Measurements from ENCODE around the gene EML6.

EML6 gene

GRCh38 chr2:54864096-54864495 lies 140.6 kb downstream of the EML6 start:
- Histone ChIP-seq H3K4me2 (ENCODE audit: low read length) (no peak overlapping the region), H2BK5ac (ENCODE audit: low read length) (no peak overlapping the region), H3K56ac (ENCODE audit: low read length) (no peak overlapping the region), H3K36me3 (ENCODE audit: control insufficient read depth, insufficient read depth, low read length) (no peaks in the 10 kb centered on the region), H3K18ac (ENCODE audit: low read length) (no peak overlapping the region), H3K4me3 (ENCODE audit: low read length) (no peak overlapping the region), H3K27me3 (ENCODE audit: insufficient read depth, low read length, poor library complexity) (no peaks in the 10 kb centered on the region), H3K79me2 (ENCODE audit: control insufficient read depth, insufficient read depth, low read length) (no peaks in the 10 kb centered on the region), H3K4me1 (ENCODE audit: control insufficient read depth, low read depth, low read length) (no peaks in the 10 kb centered on the region), H3K79me1 (ENCODE audit: low read length) (no peaks in the 10 kb centered on the region), H4K8ac (ENCODE audit: low read depth, low read length) (no peak overlapping the region), H2AK5ac (ENCODE audit: low read length) (no peak overlapping the region), H3K9ac (ENCODE audit: low read length) (no peak overlapping the region), H4K5ac (ENCODE audit: low read length) (no peak overlapping the region), H2BK15ac (replicated peaks; ENCODE audit: low read depth) (no peak overlapping the region), H2BK120ac (ENCODE audit: low read depth, low read length) (no peak overlapping the region), H3K4ac (ENCODE audit: low read depth, low read length) (no peak overlapping the region), H3K23ac (ENCODE audit: low read length) (no peak overlapping the region), H3K27ac (ENCODE audit: low read depth, low read length) (no peak overlapping the region)
- DNase-seq: no peak
- no CpG with 5 or more reads among the region's 1 CpG for WGBS (ENCODE audit: extremely low coverage, insufficient coverage, low lambda C conversion rate)

GRCh38 chr2:54864727-54865126 lies 141.3 kb downstream of the EML6 start:
- no peak overlapping the region for H3K56ac ChIP-seq (ENCODE audit: low read length)
- H3K27ac ChIP-seq (ENCODE audit: low read depth, low read length): no peak overlapping the region
- no peak overlapping the region for H2BK5ac ChIP-seq (ENCODE audit: low read length)
- no peaks in the 10 kb centered on the region for H3K79me2 ChIP-seq (ENCODE audit: control insufficient read depth, insufficient read depth, low read length)
- WGBS (ENCODE audit: extremely low coverage, insufficient coverage, low lambda C conversion rate): no CpG with 5 or more reads among the region's 5 CpGs
- no peaks in the 10 kb centered on the region for H3K4me1 ChIP-seq (ENCODE audit: control insufficient read depth, low read depth, low read length)
- no peak for DNase-seq
- no peak overlapping the region for H2AK5ac ChIP-seq (ENCODE audit: low read length)
- no peak overlapping the region for H3K9ac ChIP-seq (ENCODE audit: low read length)
- no peak overlapping the region for H2BK15ac ChIP-seq (replicated peaks; ENCODE audit: low read depth)
- no peak overlapping the region for H3K18ac ChIP-seq (ENCODE audit: low read length)
- no peak overlapping the region for H2BK120ac ChIP-seq (ENCODE audit: low read depth, low read length)
- no peak overlapping the region for H3K4me2 ChIP-seq (ENCODE audit: low read length)
- no peaks in the 10 kb centered on the region for H3K79me1 ChIP-seq (ENCODE audit: low read length)
- H3K23ac ChIP-seq (ENCODE audit: low read length): no peak overlapping the region
- H4K5ac ChIP-seq (ENCODE audit: low read length): no peak overlapping the region
- no peak overlapping the region for H3K4me3 ChIP-seq (ENCODE audit: low read length)
- no peaks in the 10 kb centered on the region for H3K27me3 ChIP-seq (ENCODE audit: insufficient read depth, low read length, poor library complexity)
- H3K4ac ChIP-seq (ENCODE audit: low read depth, low read length): no peak overlapping the region
- H4K8ac ChIP-seq (ENCODE audit: low read depth, low read length): no peak overlapping the region
- H3K36me3 ChIP-seq (ENCODE audit: control insufficient read depth, insufficient read depth, low read length): no peaks in the 10 kb centered on the region

- Histone ChIP-seq H3K4me3 (ENCODE audit: low read length) (no peak overlapping the region), H3K56ac (ENCODE audit: low read length) (no peak overlapping the region), H2BK120ac (ENCODE audit: low read depth, low read length) (no peak overlapping the region), H3K23ac (ENCODE audit: low read length) (no peak overlapping the region), H3K9ac (ENCODE audit: low read length) (no peak overlapping the region), H2AK5ac (ENCODE audit: low read length) (no peak overlapping the region), H3K4me1 (ENCODE audit: control insufficient read depth, low read depth, low read length) (no peaks in the 10 kb centered on the region), H2BK15ac (replicated peaks; ENCODE audit: low read depth) (no peak overlapping the region), H3K36me3 (ENCODE audit: control insufficient read depth, insufficient read depth, low read length) (no peaks in the 10 kb centered on the region), H3K18ac (ENCODE audit: low read length) (no peak overlapping the region), H2BK5ac (ENCODE audit: low read length) (no peak overlapping the region), H3K27me3 (ENCODE audit: insufficient read depth, low read length, poor library complexity) (no peaks in the 10 kb centered on the region), H3K79me1 (ENCODE audit: low read length) (no peaks in the 10 kb centered on the region), H3K4me2 (ENCODE audit: low read length) (no peak overlapping the region), H3K79me2 (ENCODE audit: control insufficient read depth, insufficient read depth, low read length) (no peaks in the 10 kb centered on the region), H4K8ac (ENCODE audit: low read depth, low read length) (no peak overlapping the region), H4K5ac (ENCODE audit: low read length) (no peak overlapping the region), H3K4ac (ENCODE audit: low read depth, low read length) (no peak overlapping the region), H3K27ac (ENCODE audit: low read depth, low read length) (no peak overlapping the region)
- WGBS (ENCODE audit: extremely low coverage, insufficient coverage, low lambda C conversion rate): no CpG with 5 or more reads among the region's 2 CpGs
- no peak for DNase-seq
Observed at GRCh38 chr2:54866179-54866578, 142.7 kb downstream of the EML6 start.

GRCh38 chr2:54866868-54867267 lies 143.4 kb downstream of the EML6 start:
- no peaks in the 10 kb centered on the region for H3K79me2 ChIP-seq (ENCODE audit: control insufficient read depth, insufficient read depth, low read length)
- no peak overlapping the region for H3K4ac ChIP-seq (ENCODE audit: low read depth, low read length)
- no peak overlapping the region for H3K18ac ChIP-seq (ENCODE audit: low read length)
- no peak overlapping the region for H4K5ac ChIP-seq (ENCODE audit: low read length)
- H3K36me3 ChIP-seq (ENCODE audit: control insufficient read depth, insufficient read depth, low read length): no peaks in the 10 kb centered on the region
- no peak overlapping the region for H2BK5ac ChIP-seq (ENCODE audit: low read length)
- no peak overlapping the region for H3K56ac ChIP-seq (ENCODE audit: low read length)
- no peaks in the 10 kb centered on the region for H3K79me1 ChIP-seq (ENCODE audit: low read length)
- H3K27ac ChIP-seq (ENCODE audit: low read depth, low read length): no peak overlapping the region
- H3K9ac ChIP-seq (ENCODE audit: low read length): no peak overlapping the region
- H2BK120ac ChIP-seq (ENCODE audit: low read depth, low read length): no peak overlapping the region
- H4K8ac ChIP-seq (ENCODE audit: low read depth, low read length): no peak overlapping the region
- H3K4me2 ChIP-seq (ENCODE audit: low read length): no peak overlapping the region
- WGBS (ENCODE audit: extremely low coverage, insufficient coverage, low lambda C conversion rate): no CpG with 5 or more reads among the region's 5 CpGs
- no peak overlapping the region for H3K23ac ChIP-seq (ENCODE audit: low read length)
- no peak overlapping the region for H2BK15ac ChIP-seq (replicated peaks; ENCODE audit: low read depth)
- no peaks in the 10 kb centered on the region for H3K27me3 ChIP-seq (ENCODE audit: insufficient read depth, low read length, poor library complexity)
- no peak overlapping the region for H3K4me3 ChIP-seq (ENCODE audit: low read length)
- no peak for DNase-seq
- no peaks in the 10 kb centered on the region for H3K4me1 ChIP-seq (ENCODE audit: control insufficient read depth, low read depth, low read length)
- no peak overlapping the region for H2AK5ac ChIP-seq (ENCODE audit: low read length)

- no peak overlapping the region for H2BK15ac ChIP-seq (replicated peaks; ENCODE audit: low read depth)
- no CpG with 5 or more reads among the region's 2 CpGs for WGBS (ENCODE audit: extremely low coverage, insufficient coverage, low lambda C conversion rate)
- no peaks in the 10 kb centered on the region for H3K79me1 ChIP-seq (ENCODE audit: low read length)
- no peak overlapping the region for H2BK120ac ChIP-seq (ENCODE audit: low read depth, low read length)
- H3K56ac ChIP-seq (ENCODE audit: low read length): no peak overlapping the region
- no peak overlapping the region for H4K8ac ChIP-seq (ENCODE audit: low read depth, low read length)
- H3K18ac ChIP-seq (ENCODE audit: low read length): no peak overlapping the region
- H3K9ac ChIP-seq (ENCODE audit: low read length): no peak overlapping the region
- H3K79me2 ChIP-seq (ENCODE audit: control insufficient read depth, insufficient read depth, low read length): no peaks in the 10 kb centered on the region
- no peak overlapping the region for H4K5ac ChIP-seq (ENCODE audit: low read length)
- no peaks in the 10 kb centered on the region for H3K27me3 ChIP-seq (ENCODE audit: insufficient read depth, low read length, poor library complexity)
- no peak overlapping the region for H3K4me3 ChIP-seq (ENCODE audit: low read length)
- no peak overlapping the region for H3K4ac ChIP-seq (ENCODE audit: low read depth, low read length)
- no peak overlapping the region for H3K4me2 ChIP-seq (ENCODE audit: low read length)
- H3K23ac ChIP-seq (ENCODE audit: low read length): no peak overlapping the region
- no peaks in the 10 kb centered on the region for H3K4me1 ChIP-seq (ENCODE audit: control insufficient read depth, low read depth, low read length)
- no peak for DNase-seq
- no peak overlapping the region for H2BK5ac ChIP-seq (ENCODE audit: low read length)
- no peak overlapping the region for H2AK5ac ChIP-seq (ENCODE audit: low read length)
- no peaks in the 10 kb centered on the region for H3K36me3 ChIP-seq (ENCODE audit: control insufficient read depth, insufficient read depth, low read length)
- H3K27ac ChIP-seq (ENCODE audit: low read depth, low read length): no peak overlapping the region
Observed at GRCh38 chr2:54867457-54867856, 144.0 kb downstream of the EML6 start.

- DNase-seq: no peak
- Histone ChIP-seq H3K4me2 (ENCODE audit: low read length) (no peak overlapping the region), H3K56ac (ENCODE audit: low read length) (no peak overlapping the region), H3K4me1 (ENCODE audit: control insufficient read depth, low read depth, low read length) (no peaks in the 10 kb centered on the region), H2AK5ac (ENCODE audit: low read length) (no peak overlapping the region), H2BK5ac (ENCODE audit: low read length) (no peak overlapping the region), H3K79me1 (ENCODE audit: low read length) (no peaks in the 10 kb centered on the region), H3K23ac (ENCODE audit: low read length) (no peak overlapping the region), H3K4me3 (ENCODE audit: low read length) (no peak overlapping the region), H2BK120ac (ENCODE audit: low read depth, low read length) (no peak overlapping the region), H2BK15ac (replicated peaks; ENCODE audit: low read depth) (no peak overlapping the region), H3K27me3 (ENCODE audit: insufficient read depth, low read length, poor library complexity) (no peaks in the 10 kb centered on the region), H4K8ac (ENCODE audit: low read depth, low read length) (no peak overlapping the region), H3K27ac (ENCODE audit: low read depth, low read length) (no peak overlapping the region), H3K36me3 (ENCODE audit: control insufficient read depth, insufficient read depth, low read length) (no peaks in the 10 kb centered on the region), H3K4ac (ENCODE audit: low read depth, low read length) (no peak overlapping the region), H3K9ac (ENCODE audit: low read length) (no peak overlapping the region), H3K18ac (ENCODE audit: low read length) (no peak overlapping the region), H3K79me2 (ENCODE audit: control insufficient read depth, insufficient read depth, low read length) (no peaks in the 10 kb centered on the region), H4K5ac (ENCODE audit: low read length) (no peak overlapping the region)
- WGBS (ENCODE audit: extremely low coverage, insufficient coverage, low lambda C conversion rate): no CpG with 5 or more reads among the region's 13 CpGs
Observed at GRCh38 chr2:54871457-54872107, 148.1 kb downstream of the EML6 start.

Data from mesendoderm (in vitro differentiated cells).